GM12801 (cell line): ENCODE measurements around the gene SMARCA4.

Experiments
- TF ChIP-seq, protein P1 (sequence below): IDR thresholded peaks from one replicate; pipeline ENCODE4 v1.5.1; 2011; ENCODE audit warnings: control low read depth; ENCODE audit not compliant: insufficient read length; ENCODE audit errors: extremely low read depth

The SMARCA4 gene

DNA sequence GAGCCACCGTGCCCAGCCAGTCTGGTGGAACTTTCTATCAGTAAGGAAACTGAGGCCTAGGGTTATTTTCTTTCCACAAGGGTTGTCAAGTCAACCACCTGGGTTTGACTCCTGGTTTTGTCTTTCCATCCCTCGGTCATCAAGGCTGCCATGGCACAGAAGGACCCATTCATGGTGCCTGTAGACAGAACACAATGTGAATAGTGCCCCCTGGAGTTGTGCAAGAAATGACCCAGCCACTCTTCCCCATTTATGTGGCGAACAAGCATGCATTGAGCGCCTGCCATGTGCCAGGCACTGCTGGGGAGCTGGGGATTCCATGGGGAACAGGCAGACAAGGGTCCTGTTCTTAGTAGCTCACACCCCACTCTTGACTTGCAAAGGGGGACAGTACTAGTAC, 4.1 kb downstream of the SMARCA4 start:
- TF ChIP-seq, protein P1, sequence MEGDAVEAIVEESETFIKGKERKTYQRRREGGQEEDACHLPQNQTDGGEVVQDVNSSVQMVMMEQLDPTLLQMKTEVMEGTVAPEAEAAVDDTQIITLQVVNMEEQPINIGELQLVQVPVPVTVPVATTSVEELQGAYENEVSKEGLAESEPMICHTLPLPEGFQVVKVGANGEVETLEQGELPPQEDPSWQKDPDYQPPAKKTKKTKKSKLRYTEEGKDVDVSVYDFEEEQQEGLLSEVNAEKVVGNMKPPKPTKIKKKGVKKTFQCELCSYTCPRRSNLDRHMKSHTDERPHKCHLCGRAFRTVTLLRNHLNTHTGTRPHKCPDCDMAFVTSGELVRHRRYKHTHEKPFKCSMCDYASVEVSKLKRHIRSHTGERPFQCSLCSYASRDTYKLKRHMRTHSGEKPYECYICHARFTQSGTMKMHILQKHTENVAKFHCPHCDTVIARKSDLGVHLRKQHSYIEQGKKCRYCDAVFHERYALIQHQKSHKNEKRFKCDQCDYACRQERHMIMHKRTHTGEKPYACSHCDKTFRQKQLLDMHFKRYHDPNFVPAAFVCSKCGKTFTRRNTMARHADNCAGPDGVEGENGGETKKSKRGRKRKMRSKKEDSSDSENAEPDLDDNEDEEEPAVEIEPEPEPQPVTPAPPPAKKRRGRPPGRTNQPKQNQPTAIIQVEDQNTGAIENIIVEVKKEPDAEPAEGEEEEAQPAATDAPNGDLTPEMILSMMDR, result no peak

DNA sequence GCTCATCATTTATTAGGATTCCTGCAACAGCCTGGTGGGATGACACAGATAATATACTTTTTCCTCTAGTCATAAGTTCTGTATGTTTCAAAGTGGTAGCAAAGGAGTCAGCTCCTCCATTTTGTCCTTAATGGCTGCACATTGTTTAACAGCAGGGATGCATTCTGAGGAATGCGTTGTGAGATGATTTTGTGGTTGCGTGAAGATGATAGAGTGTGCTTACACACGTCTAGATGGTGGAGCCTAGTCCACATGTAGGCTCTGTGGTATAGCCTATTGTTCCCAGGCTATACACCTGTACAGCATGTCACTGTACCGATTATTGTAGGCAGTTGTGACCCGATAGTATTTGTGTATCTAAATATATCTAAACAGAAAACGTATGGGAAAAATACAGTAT, 4.6 kb downstream of the SMARCA4 start:
- TF ChIP-seq, protein P1, result no peak

DNA sequence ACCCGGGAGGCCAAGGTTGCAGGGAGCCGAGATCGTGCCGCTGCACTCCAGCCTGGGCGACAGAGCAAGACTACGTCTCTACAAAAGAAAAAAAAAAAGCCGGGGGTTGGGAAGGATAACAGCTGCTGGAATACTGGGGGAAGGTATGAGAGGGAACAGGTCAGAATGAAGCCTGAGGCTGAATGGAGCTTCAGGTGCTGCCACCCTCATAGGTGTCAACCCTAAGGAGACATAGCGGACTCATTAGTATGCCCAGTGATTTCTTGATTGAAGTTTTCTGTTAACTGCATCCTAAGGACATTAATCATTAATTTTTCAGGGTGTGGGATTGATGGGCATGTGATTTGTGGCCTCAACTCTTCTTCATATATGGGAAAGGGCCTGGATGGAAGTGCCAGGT, 6.0 kb downstream of the SMARCA4 start:
- TF ChIP-seq, protein P1, result no peak

DNA sequence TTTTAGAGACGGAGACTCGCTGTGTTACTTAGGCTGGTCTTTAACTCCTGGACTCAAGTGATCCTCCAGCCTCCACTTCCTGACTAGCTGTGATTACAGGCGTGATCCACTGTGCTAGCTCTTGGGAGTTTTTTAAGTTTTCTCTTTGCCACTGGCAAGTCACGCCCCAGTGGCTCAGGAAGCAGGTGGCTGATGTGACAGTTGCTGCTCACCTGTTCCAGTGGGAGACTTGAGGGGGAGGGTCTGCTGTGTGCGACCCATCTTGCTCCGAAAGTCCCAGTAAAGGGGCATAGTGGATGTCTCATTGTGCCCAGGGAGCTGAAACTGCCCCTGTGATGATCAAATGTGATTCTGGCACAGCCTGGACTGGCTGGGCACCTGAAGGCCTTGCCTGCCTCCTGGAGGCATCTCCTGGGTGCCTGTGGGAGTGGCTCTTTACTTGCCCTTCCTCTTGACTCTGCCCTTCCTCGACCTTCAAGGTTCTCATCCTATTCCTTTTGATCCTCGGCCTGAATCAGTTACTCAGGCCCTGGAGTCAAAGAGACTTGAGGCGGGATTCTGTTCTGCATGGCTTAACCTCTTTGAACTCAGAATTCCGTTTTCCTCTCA, 7.8 kb downstream of the SMARCA4 start:
- TF ChIP-seq, protein P1, result no peak

DNA sequence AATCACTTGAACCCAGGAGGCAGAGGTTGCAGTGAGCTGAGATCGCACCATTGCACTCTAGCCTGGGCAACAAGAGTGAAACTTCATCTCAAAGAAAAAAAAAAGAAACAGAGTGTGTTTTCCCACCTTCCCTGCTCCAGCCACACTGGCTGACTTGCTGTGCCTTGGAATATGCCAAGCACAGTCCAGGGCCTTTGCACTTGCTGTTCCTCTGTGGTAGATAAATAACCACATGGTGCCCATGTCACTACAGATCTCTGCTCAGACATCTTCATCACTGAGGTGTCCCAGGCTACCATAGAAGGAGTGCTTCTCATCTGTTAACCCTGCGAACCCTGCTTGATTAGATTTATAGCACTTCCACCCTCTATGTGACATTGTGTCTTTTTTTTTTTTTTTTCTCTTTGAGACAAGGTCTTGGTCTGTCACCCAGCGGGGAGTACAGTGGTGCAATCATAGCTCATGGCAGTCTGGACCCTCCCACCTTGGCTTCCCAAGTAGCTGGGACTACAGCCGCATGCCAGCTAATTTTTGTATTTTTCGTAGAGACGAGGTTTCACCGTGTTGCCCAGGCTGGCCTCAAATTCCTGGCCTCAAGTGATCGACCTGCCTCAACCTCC, 10.4 kb downstream of the SMARCA4 start:
- TF ChIP-seq, protein P1, result no peak

DNA sequence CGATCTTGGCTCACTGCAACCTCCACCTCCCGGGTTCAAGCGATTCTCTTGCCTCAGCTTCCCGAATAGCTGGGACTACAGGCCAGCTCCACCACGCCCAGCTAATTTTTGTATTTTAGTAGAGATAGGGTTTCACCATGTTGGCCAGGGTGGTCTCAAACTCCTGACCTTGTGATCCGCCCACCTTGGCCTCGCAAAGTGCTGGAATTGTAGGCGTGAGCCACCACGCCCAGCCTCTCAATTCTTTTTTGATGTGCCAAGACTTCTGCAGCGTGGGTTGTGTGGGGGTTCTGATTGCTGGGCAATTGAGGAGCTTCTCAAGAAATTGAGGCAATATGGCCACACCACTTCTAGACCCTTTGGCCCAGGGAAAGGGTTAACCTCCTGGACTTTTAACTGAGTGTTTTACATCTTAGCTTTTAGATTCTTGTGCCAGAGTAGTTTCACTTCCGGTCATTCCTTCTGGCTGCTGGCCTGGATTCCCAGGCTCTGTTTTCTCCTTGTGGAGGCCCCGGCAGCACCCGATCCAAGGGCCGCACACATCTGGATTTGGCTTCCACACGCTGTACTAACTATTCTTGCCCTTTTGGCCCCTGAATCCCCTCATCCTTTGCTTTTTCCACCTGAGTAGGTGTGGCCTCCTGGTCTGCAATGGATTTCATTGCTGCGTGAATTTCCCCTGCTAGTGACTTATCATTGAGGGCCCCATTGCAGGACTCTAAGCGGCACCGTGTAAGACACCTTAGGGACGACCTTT, 14.7 kb downstream of the SMARCA4 start:
- TF ChIP-seq, protein P1, result no peak

DNA sequence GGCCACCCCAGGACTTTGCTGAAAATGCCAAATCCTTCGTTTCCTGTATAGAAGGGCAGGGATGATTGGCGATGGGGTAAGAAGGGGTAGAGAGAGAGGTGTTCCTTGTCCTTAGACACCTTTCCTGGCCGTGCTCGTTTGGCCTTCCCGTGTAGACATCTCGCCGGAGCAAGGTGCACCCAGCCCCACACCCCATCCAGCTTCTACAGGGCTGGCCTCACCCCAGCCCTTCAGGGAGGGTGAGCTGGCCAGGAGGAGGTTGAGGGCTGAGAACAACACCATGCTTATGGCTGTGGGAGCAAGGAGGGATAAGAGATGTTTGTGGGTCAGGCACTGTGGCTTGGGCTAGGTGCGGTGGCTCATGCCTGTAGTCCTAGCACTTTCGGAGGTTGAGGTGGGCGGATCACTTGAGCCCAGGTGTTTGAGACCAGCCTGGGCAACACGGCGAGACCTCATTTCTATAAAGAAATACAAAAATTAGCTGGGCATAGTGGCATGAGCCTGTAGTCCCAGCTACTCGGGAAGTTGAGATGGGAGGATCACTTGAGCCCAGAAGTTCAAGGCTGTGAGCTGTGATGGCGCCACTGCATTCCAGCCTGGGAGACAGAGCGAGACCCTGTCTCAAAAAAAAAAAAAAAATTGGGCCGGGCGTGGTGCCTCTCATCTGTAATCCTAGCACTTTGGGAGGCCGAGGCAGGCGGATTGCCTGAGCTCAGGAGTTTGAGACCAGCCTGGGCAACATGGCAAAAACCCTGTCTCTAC, 15.5 kb downstream of the SMARCA4 start:
- TF ChIP-seq, protein P1, result no peak
